ENCODE results near the gene SLC25A34.

SLC25A34 gene

DNA sequence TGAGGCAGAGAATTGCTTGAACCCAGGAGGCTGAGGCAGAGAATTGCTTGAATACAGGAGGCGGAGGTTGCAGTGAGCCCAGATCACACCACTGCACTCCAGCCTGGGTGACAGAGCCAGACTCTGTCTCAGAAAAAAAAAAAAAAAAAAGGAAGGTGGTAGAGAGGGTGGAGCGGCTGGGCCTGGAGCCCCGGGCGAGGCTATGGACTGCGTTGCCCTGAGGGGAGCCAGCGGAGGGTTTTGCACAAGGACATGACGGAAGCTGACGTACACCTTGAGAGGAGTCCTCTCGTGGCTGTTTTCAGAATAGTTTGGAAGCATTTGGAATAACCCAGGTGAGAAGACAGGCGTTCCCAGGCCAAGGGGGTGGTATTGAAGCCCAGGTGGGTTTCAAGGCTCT, 15.7 kb downstream of the SLC25A34 start:
- DNase-seq (ENCODE audit: low read depth, low spot score), result no peak

DNA sequence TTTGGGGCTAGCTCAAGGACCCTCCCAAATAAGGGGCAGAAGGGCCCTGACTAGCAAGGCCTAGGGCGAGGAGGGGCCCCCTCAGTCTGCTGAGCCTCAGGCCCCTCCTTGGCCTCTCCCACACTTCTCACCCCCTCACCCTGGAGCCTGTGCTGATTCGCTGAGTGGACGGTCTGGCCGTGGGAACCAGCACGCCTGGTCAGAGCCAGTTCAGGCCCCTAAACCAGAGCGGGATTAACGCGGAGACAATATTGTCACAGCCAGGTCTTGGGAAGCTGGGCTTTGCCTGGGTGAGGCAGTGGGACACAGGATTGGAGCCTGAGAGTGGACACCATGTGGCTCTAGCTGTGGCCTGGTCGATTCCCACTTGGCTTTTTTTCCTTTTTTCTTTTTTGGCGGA, 17.7 kb downstream of the SLC25A34 start:
- no peak for DNase-seq (ENCODE audit: low read depth, low spot score)

DNA sequence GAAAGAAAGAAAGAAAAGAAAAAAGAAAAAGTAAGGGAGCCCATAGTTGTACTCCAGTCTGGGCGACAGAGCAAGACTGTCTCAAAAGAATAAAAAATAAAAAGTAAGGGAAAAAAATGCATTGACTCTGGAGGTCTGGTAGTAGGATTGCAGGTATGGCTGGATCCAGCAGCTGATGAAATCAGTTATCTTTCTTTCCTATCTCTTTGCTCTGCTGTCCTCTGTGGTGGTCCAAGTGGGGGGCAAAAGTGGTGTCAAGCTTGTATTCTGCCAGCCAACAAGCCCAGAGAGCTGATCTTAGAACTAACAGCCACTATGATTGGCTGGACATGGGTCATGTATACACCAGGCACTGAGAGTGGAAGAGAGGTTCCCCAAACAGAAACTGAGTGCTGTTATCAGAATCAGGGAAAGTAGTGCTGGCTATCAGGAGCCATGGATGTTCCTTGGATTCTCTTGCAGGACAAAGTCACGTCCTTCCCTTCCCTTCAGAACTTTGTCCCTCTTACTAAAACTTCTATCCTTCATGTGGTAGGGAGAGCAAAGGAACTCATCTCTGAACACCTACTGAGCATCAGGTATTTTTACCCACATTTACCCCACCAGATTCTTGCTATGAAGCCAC, 19.1 kb downstream of the SLC25A34 start:
- DNase-seq (ENCODE audit: low read depth, low spot score), result no peak

DNA sequence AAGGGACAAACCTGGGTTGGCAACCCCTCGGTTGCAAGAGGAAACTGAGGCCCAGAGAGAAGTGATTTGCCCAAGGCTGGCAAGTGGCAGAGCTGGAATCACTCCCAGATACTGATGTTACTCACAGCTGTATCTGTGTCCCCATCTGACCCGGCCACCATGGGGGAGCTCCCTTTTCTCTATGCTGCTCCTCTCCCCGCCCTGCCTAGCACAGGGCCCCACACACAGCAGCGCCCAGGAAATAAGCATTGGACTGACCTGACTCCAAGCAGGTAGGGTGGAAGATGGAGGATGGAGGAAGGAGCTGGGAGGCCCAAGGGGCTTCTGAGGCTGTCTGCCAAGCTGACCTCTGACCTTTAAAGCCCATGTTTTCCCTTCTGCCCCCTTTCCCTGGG, 19.6 kb downstream of the SLC25A34 start:
- no peak for DNase-seq (ENCODE audit: low read depth, low spot score)

DNA sequence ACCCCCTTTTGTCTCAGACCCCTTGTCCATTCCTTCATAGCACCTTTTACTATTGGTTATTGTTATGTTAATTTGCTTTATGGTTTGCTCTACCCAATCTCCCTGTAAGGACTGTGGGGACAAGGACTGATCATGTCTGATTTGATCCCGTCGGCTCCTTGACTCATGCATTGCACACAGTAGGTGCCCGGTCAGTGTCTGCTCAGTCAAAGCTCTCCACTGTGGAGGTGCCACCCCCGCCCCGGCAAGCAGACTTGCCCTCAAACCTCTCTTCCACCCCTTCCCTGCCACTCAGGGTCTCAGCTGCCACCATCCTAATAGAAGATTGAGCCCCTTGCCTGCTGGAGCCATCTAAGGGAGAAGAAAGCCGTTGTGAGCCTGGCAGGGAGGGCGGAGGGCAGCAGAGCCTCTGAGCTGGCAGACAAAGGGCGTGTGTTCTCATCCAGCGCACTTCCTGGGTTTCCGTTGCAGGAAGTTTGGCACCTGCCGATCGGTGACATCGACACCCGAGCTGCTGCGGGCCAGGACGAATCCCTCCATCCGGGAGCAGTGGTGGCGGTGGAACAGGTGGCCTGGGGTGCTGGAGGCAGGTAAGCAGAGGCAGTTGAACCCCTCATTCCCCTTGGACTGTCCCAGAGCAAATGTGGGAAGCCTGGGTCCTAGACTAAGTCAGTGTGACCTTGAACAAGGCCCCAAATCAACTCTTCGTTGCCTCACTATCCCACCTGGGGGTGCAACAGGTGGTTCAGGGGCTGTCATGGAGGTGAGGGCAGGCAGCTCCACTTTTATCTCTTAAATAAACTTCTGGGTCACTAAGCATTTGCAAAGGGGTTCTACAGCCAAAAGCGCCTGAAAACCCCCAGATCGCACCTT, 20.3 kb downstream of the SLC25A34 start:
- no peak for DNase-seq (ENCODE audit: low read depth, low spot score)

DNA sequence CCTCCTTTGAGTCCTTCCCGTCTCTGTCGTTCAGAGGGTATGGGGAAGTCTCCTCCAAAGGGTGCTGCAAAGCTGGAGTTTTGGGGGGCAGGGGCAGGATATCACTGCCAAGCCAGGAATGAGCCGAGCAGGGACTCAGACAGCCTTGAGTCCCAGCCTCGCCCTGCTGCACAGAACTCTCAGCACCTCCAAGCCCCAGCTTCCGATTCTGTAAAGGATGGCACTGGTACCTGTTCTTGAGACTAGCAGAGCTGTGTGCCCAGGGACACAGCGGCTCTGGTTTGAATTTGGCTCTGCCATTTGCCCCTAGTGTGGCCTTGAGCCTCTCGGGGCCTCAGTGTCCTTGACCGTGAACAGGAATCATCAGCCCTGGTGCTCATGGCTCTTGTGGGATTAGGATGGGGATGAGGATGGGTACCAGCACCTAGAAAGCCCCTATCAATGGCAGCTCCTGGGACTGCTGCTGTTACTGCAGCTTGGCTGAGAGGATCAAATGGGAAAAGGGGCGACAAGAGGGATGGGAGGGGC, 21.0 kb downstream of the SLC25A34 start:
- DNase-seq (ENCODE audit: low read depth, low spot score), result no peak

DNA sequence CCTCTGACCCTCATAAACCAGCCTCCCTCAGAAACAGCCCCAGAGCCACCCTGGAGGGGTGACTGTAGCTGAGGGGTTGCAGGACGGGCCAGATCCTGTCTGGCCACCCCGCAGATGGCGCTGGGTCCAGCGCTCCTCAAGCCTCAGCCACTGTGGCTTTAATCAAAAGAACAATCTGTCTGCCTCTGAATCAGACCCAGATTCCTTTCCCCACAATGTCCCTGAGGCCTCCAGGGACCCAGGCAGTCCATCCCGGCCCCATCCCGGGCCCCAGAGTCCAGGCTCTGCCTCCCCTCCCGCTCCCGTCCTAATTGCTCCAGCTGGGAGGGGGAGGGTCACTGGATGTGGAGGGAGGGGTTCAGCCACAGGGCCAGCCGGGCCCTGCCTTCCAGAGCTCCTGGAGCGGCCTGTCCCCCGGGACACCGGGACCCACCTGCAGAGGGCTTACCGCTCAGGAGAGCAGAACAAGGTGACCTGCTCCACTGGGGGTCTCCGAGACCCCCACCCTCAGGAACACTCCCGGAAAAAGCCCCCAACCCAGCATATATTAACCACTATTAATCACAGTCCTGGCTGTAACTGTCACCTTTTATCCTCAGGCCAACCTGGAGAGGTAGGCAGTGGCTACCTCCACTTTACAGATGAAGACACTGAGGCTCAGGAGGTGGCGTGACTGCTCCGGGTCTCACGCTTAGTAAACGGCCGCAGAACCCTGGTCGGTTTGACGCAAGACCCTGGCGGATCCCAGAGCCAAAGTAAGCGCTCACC, 21.7 kb downstream of the SLC25A34 start:
- peak; percentile 73 for DNase-seq (ENCODE audit: low read depth, low spot score)

DNA sequence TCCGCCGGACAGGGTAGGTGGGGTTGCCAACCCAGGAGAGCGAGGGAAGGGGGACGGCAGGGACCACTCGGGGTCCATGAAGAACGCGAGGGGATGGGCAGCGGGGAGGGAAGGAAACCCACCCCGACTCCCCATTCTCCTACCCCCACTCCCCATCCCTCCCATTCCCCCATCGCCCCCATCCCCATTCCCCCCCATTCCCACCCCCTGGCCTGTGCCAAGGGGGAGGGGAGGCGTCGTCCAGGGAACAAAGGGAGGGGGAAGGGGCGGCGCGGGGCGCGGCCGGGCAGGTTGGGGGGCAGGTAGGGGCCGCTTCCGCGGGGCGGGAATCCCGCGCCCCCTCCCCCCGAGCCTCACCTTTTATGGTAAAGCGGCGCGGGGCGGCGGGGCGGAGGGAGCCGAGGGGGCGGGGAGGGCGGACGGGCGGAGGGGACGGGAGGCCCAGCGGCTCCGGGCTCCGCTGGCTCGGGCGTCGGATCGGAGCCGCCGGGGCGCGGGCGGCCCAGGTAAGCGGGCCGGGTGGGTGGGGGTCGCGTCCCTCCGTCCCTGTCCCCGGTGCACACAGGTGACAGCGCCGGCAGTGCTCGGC, 22.4 kb downstream of the SLC25A34 start, which contains the start of gene FBLIM1:
Gene FBLIM1 (plus strand): TSS at position 453 of the 589 bp plus-strand sequence. CDS start 6,189 bp downstream, outside the sequence.
- peak; percentile 73 for DNase-seq (ENCODE audit: low read depth, low spot score)

DNA sequence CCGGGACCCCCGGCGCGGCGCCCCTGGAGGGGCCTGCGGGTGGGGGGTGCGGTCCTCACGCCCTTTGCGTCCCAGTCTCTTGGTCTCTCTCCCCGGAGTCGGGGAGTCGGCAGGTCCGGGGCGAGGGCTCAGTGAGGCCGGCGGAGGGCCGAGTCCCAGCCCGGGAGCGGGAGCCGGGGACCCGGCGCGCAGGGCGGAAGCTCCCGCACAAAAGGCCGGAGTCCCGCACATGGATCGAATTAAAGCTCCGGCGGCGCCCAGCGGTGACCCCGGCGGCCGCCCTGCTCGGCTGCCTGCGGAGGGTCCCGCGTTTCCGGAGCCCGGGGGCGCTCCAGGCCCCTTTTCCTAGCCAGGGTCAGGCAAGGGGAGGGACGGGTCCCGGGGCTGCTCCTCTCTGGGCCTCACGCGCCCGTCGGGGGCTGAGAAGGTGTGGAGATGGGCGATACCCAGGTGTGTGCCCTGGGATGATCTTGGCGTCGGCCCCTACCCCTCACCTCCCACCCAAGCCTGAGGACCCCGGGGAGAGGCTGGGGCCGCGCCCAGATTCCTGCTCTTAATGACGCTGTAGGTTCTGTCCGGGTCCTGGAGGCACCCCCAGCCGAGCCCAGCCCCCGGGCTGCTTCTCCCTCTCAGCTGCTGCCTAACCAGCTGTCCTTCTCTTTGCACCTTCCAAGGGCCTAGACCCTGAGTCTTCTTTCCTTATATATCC, 23.0 kb downstream of the SLC25A34 start:
- DNase-seq (ENCODE audit: low read depth, low spot score), result peak; percentile 55

DNA sequence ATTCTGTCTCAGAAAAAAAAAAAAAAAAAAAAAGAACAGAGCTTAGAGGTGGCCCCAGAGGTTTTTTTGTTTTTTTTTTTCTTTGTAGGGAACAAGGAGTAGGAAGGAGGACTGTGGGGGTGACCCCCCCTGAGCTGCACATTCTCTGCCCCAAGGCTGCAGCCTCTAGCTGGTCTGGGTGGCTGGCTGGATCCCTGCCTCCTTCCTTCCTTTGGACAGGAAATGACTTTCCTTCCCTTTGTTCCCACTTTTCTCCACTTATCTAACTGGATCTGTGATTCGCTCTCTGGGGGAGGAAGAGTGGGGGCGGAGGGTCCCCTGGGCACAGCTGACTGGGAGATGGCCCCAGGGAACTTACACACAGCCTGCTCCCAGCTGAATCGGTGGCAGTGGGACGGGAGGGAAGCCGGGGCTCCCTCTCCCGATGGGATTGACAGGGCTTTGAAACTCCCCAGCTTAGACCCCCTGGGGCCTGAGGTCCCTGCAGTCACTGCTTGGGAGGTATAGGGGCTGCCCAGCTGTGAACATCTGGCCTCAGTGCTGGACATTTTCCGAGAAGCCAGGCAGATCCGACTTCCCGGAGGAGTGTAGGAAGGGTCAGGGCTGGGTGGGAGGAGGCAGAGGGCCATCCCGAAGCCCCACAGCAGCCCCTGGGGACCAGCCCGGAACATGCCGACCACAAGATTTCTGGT, 24.6 kb downstream of the SLC25A34 start:
- DNase-seq (ENCODE audit: low read depth, low spot score), result peak; percentile 66

DNA sequence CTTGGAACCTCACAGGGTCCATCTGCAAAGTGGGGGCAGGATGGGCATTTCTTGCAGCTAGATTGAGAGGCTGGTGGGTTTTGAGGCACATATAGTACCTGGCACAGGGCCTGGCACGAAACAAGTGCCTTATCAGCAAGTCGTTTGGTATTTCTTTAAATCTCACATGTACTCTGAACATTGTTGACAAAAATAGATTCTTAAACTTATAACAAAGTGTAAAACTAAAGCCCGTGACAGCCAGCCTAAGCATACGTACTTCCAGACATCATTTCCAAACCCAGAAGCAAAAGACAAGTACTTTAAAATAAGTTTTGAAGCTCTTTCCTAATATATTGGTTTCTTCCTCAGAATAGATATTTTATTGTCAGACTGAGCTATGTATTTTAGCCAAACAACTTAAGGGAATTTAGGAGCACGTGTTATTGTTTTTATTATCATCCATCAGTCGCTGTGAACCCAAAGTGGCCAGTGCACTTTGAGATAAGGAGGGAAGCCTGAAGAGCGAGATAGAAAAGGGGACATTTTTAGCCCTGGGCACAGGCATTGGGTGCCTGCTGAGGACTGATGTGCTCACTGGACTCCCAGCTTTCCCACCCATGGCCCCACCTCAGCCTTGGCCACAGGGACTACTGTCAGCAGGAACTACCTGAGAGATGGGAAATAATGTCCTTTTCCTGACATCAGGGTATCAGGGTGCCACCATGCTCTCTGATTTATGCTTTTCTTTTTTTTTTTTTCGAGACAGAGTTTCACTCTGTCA, 25.5 kb downstream of the SLC25A34 start:
- DNase-seq (ENCODE audit: low read depth, low spot score), result no peak

DNA sequence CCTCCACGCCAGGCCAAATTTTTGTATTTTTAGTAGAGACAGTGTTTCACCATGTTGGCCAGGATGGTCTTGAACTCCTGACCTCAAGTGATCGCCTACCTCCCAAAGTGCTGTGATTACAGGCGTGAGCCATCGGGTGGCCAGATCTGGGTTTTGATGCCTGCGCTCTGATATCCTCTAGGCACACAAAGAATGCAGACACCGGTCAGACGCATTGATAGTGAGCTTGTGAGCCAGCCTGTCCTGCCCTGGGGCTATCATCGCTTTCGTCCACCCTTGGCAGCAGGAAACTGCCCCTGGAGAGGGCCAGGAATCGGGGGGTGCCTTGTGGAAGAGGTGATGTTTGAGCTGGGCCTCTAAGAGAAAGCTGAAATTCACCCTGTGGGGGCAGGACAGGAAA, 26.5 kb downstream of the SLC25A34 start:
- DNase-seq (ENCODE audit: low read depth, low spot score), result no peak

DNA sequence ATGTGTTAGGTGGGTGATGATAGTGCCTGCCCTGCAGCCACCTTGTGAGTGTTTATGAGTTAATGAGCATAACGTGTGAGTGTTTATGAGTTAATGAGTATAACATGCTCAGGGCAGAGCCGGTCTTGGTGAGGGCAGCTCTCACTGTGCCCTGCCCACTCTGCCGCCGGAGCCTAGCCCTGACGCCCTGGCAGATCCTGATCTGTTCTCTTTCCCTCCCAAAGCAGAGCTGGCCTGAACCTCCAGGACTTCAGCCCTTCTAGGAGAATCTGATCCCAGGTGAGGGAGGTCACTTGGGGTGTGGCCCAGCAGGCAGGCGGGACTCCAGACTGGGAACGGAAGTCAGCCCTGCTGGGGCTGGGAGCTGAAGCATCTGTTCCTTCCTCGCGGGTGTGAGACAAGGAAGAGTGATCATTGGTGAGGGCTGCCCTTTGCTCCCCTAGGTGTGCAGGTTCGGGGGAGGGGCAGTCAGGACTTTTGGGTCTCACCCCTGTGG, 28.3 kb downstream of the SLC25A34 start:
- no peak for DNase-seq (ENCODE audit: low read depth, low spot score)

DNA sequence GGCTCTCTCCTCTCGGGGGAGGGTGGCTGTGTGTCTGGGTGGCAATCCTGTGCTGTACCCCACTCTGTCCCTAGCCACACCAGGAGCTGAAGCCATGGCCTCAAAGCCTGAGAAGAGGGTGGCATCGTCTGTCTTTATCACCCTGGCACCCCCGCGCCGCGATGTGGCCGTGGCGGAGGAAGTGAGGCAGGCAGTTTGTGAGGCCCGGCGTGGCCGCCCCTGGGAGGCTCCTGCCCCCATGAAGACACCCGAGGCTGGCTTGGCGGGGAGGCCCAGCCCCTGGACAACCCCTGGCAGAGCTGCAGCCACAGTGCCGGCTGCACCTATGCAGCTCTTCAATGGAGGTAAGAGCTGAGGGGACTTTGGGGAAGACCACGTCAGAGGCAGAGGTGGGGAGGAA, 28.8 kb downstream of the SLC25A34 start:
- no peak for DNase-seq (ENCODE audit: low read depth, low spot score)

DNA sequence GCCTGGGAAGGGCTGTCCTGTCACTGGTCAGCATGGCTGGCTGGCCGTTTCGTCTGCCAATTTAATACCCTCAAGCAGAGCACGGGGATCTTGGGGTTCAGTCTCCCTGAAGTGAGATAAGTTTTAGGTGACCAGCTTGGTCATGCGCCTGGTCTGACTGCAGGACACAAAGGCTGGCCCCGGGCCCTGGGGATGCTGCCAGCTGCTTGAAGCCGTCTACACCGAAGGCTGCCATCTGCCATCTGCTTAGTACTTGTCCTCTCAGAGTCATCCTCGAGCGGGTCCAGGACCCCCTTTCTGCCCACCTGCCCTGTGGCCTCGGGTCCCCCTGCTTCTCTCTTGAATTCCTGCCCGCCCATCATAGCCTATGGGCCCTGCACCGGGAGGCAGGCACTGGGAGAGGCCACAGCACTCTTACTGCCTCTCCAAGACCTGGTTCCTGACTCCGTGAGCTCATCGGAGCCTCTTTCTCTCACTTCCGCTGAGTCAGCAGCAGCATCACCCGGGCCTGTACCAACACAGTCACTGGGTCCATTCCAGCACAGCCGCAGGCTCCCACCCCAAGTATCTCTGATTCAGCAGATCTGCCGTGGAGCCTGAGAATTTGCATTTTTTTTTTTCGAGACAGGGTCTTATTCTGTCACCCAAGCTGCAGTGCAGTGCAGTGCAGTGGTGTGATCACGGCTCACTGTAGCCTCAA, 29.6 kb downstream of the SLC25A34 start:
- DNase-seq (ENCODE audit: low read depth, low spot score), result peak; percentile 92

DNA sequence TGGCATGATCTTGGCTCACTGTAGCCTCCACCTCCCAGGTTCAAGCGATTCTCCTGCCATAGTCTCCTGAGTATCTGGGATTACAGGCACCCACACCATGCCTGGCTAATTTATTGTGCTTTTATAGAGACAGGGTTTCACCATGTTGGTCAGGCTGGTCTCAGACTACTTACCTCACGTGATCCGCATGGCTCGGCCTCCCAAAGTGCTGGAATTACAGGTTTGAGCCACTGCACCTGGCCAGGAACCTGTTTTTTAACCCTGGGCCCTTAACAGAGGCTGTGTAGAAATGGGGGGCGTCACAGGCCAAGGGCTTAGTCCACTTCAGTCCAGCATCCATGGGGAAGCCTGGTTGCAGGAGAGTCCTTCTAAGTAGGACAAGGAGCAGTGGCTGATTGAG, 31.9 kb downstream of the SLC25A34 start:
- DNase-seq (ENCODE audit: low read depth, low spot score), result no peak

DNA sequence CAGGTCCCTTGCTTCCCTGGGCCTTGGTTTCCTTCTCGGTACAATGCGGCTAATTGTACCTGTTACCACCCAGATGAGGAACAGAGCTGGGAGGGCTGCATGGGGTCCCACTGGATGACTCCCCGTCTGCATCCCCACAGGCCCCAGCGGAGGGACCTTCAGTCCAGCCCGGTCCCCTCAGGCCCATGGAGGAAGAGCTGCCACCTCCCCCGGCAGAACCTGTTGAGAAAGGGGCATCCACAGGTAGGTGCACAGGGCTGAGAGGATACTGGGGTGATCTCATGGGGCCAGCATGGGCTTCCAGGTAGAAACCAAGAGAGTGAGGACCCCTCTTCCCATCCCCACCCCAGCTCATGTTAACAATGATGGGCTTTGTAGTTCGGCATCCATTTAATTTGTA, 32.3 kb downstream of the SLC25A34 start:
- DNase-seq (ENCODE audit: low read depth, low spot score), result no peak

DNA sequence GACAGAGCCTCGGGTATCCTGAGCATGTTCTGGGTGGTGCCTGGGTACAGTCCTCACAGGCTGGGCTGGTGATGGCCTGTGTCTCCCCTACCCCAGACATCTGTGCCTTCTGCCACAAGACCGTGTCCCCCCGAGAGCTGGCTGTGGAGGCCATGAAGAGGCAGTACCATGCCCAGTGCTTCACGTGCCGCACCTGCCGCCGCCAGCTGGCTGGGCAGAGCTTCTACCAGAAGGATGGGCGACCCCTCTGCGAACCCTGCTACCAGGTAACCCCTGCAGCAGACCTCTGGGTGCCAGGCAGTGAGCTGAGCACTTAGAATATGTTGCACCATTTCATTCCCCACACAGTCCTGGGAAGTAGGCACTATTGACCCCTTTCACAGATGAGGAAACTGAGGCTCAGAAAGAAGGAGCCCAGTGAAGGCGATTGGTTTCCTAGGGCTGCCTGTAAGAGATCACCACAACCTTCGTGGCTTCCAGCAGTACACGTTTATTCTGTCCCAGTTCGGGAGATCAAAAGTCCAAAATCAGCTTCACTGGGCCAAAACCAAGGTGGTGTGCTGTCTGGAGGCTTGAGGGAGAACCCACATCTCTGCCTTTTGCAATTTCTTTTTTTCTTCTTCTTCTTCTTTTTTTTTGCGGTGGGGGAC, 34.4 kb downstream of the SLC25A34 start:
- DNase-seq (ENCODE audit: low read depth, low spot score), result no peak

Measured in astrocyte of the hippocampus (primary cell).